ENCODE data around the gene SESN2. TPM values are rescaled to one million over a fixed set of nuclear protein-coding genes. Genes with fewer than 3 reads are reported as not detected.

The SESN2 gene
- total RNA-seq, 1 donor from 2014 or later: 15.6 TPM

- H3K4me3 ChIP-seq: peak within 1 kb of the TSS; percentile 97
Measured at GRCh38 chr1:28232558-28233263, 26.6 kb upstream of the SESN2 start, which contains the start of gene DNAJC8. DNAJC8 (minus strand) TSS chr1:28233029; CDS start chr1:28232998, 31 bp downstream.

GRCh38 chr1:28233264-28233606 lies 26.1 kb upstream of the SESN2 start:
- no peak for TF ChIP-seq CTCF (IDR thresholded peaks at IDR 0.05)
- Histone ChIP-seq H3K27me3 (no peaks in the 10 kb centered on the region), H3K27ac (peak overlapping the region; percentile 89), H3K36me3 (peaks cover 23% of the 10 kb centered on the region), H3K4me1 (peaks cover 32% of the 10 kb centered on the region), H3K4me3 (peak overlapping the region; percentile 97), H3K9me3 (no peaks in the 10 kb centered on the region)
- DNase-seq (no peak), ATAC-seq (no peak)
- intact Hi-C loops (cut with DNase I): no loop called here

More at GRCh38 chr1:28232558-28233263, 26.6 kb upstream of the SESN2 start, which contains the start of gene DNAJC8:
- DNase-seq (peak; percentile 97), ATAC-seq (peak; percentile 81)
- Histone ChIP-seq H3K9me3 (no peaks in the 10 kb centered on the region), H3K27me3 (no peaks in the 10 kb centered on the region), H3K4me1 (peaks cover 32% of the 10 kb centered on the region), H3K36me3 (peaks cover 25% of the 10 kb centered on the region), H3K27ac (peak within 1 kb of the TSS; percentile 89)
- no peak for TF ChIP-seq CTCF (IDR thresholded peaks at IDR 0.05)
- intact Hi-C loops (cut with DNase I): no loop called here

DNA sequence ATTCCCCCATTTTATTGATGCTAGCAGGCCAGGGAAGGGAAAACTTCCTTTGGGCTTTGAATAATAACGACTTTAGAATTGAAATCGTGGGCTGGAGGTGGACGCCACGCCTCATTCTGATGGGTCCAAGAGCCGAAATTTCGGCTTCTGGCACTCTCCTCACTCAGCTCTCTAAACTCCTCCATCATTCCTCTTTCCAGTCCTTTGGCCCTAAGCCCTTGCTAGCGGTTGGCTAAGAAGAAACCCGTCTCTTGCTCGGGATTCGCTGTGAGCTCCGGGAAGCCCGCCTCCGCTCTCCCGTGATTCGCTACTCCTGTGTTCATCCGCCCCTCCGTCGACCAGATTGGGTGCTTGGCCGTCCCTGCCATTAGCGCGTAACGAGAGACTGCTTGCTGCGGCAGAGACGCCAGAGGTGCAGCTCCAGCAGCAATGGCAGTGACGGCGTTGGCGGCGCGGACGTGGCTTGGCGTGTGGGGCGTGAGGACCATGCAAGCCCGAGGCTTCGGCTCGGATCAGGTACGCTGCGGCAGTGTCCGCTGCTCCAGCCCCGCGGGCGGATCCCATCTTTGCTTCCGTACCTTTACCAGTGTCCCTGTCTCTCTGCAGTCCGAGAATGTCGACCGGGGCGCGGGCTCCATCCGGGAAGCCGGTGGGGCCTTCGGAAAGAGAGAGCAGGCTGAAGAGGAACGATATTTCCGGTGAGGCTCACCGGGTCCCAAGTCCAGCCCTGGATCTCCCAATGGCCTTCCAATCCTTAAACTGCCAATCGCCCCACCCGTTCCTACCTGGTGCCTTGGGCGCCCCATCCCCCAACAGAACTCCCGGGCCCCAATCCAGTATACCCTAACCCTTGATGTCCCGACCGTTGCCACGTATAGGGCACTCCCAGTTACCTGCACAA lies 23.3 kb upstream of the SESN2 start, which contains the start of gene ATP5IF1:
TSS of gene ATP5IF1 (plus strand) at position 370 of the 901 bp plus-strand sequence. CDS start at position 430, 60 bp downstream.
- H3K27ac ChIP-seq: peak within 1 kb of the TSS; percentile 91
- DNase-seq: peak; percentile 97
- peak; percentile 99 for ATAC-seq
- TF ChIP-seq CTCF (IDR thresholded peaks at IDR 0.05): no peak
- no peaks in the 10 kb centered on the region for H3K27me3 ChIP-seq
- intact Hi-C loops (cut with DNase I): no loop called here
- H3K4me3 ChIP-seq: peak within 1 kb of the TSS; percentile 95
- H3K36me3 ChIP-seq: peaks cover 4% of the 10 kb centered on the region
- no peaks in the 10 kb centered on the region for H3K9me3 ChIP-seq
- peaks cover 29% of the 10 kb centered on the region for H3K4me1 ChIP-seq

- no peak for TF ChIP-seq CTCF (IDR thresholded peaks at IDR 0.05)
- intact Hi-C loops (cut with DNase I): no loop called here
- DNase-seq (no peak), ATAC-seq (no peak)
- peak overlapping the region; percentile 95 for H3K4me3 ChIP-seq
- peaks cover 4% of the 10 kb centered on the region for H3K36me3 ChIP-seq
- H3K27me3 ChIP-seq: no peaks in the 10 kb centered on the region
- peak overlapping the region; percentile 91 for H3K27ac ChIP-seq
- H3K4me1 ChIP-seq: peaks cover 22% of the 10 kb centered on the region
- H3K9me3 ChIP-seq: no peaks in the 10 kb centered on the region
Measured at GRCh38 chr1:28236656-28237322, 22.5 kb upstream of the SESN2 start.

GRCh38 chr1:28239004-28239403 lies 20.3 kb upstream of the SESN2 start:
- Histone ChIP-seq H3K27ac (no peak overlapping the region), H3K36me3 (peaks cover 4% of the 10 kb centered on the region), H3K27me3 (no peaks in the 10 kb centered on the region), H3K9me3 (no peaks in the 10 kb centered on the region), H3K4me1 (peaks cover 14% of the 10 kb centered on the region), H3K4me3 (no peak overlapping the region)
- DNase-seq (no peak), ATAC-seq (no peak)
- TF ChIP-seq CTCF (IDR thresholded peaks at IDR 0.05): no peak
- intact Hi-C loops (cut with DNase I): no loop called here

All from upper lobe of right lung (tissue), 1 donor.